Neutrophil (primary cell): ENCODE results near the gene C16orf95.

Source experiments
- H3K27ac ChIP-seq: fragments of 200-600 bp; sonication (generic); 2 replicates; pipeline ENCODE4 v1.5.1; 2016; ENCODE audit warnings: mild to moderate bottlenecking, moderate library complexity
- H3K27me3 ChIP-seq: fragments of 200-600 bp; sonication (generic); 2 replicates; pipeline ENCODE4 v1.6.0; 2016; ENCODE audit warnings: mild to moderate bottlenecking
- H3K36me3 ChIP-seq: fragments of 200-600 bp; sonication (generic); 2 replicates; pipeline ENCODE4 v1.5.1; 2017
- H3K4me1 ChIP-seq, 2 experiments: fragments of 200-600 bp in 1 of 2; sonication (generic) in 1 of 2; 1 replicate in 1 of 2; 2 replicates in 1 of 2; pipeline versions ENCODE4 v1.5.1 to v1.6.1; 2013 to 2016; ENCODE audit warnings: low read depth in 1 of 2, low read length in 1 of 2, mild to moderate bottlenecking in 1 of 2, moderate library complexity in 1 of 2; ENCODE audit not compliant: control insufficient read depth in 1 of 2, insufficient read depth in 1 of 2
- H3K4me3 ChIP-seq, 2 experiments: fragments of 200-600 bp in 1 of 2; sonication (generic) in 1 of 2; 1 replicate in 1 of 2; 2 replicates in 1 of 2; pipeline ENCODE4 v1.5.1; 2013 to 2016; ENCODE audit warnings: low read depth in 1 of 2, low read length in 1 of 2, mild to moderate bottlenecking in 1 of 2, moderate library complexity in 1 of 2
- H3K9me3 ChIP-seq: fragments of 200-600 bp; sonication (generic); 2 replicates; pipeline ENCODE4 v1.5.1; 2016
- CTCF ChIP-seq: fragments of 200-600 bp; sonication (generic); IDR thresholded peaks from 2 replicates; pipeline ENCODE4 v1.5.1; 2016; ENCODE audit warnings: antibody characterized with exemption

Gene C16orf95

GRCh38 chr16:87322833-87323726 lies 5.9 kb upstream of the C16orf95 start:
- peaks cover 2 to 3% of the 10 kb centered on the region in 2 experiments for H3K4me1 ChIP-seq
- TF ChIP-seq CTCF: no peak
- H3K36me3 ChIP-seq: no peaks in the 10 kb centered on the region

GRCh38 chr16:87322360-87322759 lies 5.2 kb upstream of the C16orf95 start:
- H3K9me3 ChIP-seq: no peaks in the 10 kb centered on the region
- H3K36me3 ChIP-seq: no peaks in the 10 kb centered on the region
- TF ChIP-seq CTCF: no peak
- no peaks in the 10 kb centered on the region for H3K27me3 ChIP-seq
- peaks cover 7 to 9% of the 10 kb centered on the region in 2 experiments for H3K4me1 ChIP-seq
- no peak overlapping the region for H3K4me3 ChIP-seq
- no peak overlapping the region for H3K27ac ChIP-seq

More at GRCh38 chr16:87322833-87323726, 5.9 kb upstream of the C16orf95 start:
- Histone ChIP-seq H3K27me3 (no peaks in the 10 kb centered on the region), H3K9me3 (no peaks in the 10 kb centered on the region), H3K4me3 (no peak overlapping the region), H3K27ac (no peak overlapping the region)

- H3K27ac ChIP-seq: no peak overlapping the region
- no peak overlapping the region for H3K4me3 ChIP-seq
- peaks cover 12 to 15% of the 10 kb centered on the region in 2 experiments for H3K4me1 ChIP-seq
- TF ChIP-seq CTCF: no peak
- no peaks in the 10 kb centered on the region for H3K9me3 ChIP-seq
- no peaks in the 10 kb centered on the region for H3K27me3 ChIP-seq
- no peaks in the 10 kb centered on the region for H3K36me3 ChIP-seq
These were observed 4.3 kb upstream of the C16orf95 start for GRCh38 chr16:87321336-87322107.

GRCh38 chr16:87320510-87321227 lies 3.5 kb upstream of the C16orf95 start:
- H3K36me3 ChIP-seq: no peaks in the 10 kb centered on the region
- H3K9me3 ChIP-seq: no peaks in the 10 kb centered on the region
- TF ChIP-seq CTCF: no peak
- no peak overlapping the region for H3K4me3 ChIP-seq
- peaks cover 13 to 16% of the 10 kb centered on the region in 2 experiments for H3K4me1 ChIP-seq
- no peak overlapping the region for H3K27ac ChIP-seq
- no peaks in the 10 kb centered on the region for H3K27me3 ChIP-seq

- no peak for TF ChIP-seq CTCF
- no peaks in the 10 kb centered on the region for H3K27me3 ChIP-seq
- H3K4me1 ChIP-seq: peaks cover 13 to 16% of the 10 kb centered on the region in 2 experiments
- H3K27ac ChIP-seq: no peak overlapping the region
- no peak overlapping the region for H3K4me3 ChIP-seq
- H3K9me3 ChIP-seq: no peaks in the 10 kb centered on the region
- no peaks in the 10 kb centered on the region for H3K36me3 ChIP-seq
These were observed 2.9 kb upstream of the C16orf95 start for GRCh38 chr16:87319997-87320491.
